NB4 (cell line): ENCODE measurements around the gene TRIM36.

Experiments used
- DNase-seq: peaks from one replicate; pipeline ENCODE4 v3.0.0; 2010; ENCODE audit warnings: low read depth
- H3K4me3 ChIP-seq: one replicate; pipeline ENCODE4 v1.5.1; 2011; ENCODE audit warnings: mild to moderate bottlenecking, low read depth, low read length, moderate library complexity
- MYC ChIP-seq: IDR thresholded peaks from 2 replicates; pipeline ENCODE4 v1.6.1; 2011; ENCODE audit warnings: low read depth, low read length
- POLR2A ChIP-seq: IDR thresholded peaks from 2 replicates; pipeline ENCODE4 v1.6.1; 2011; ENCODE audit warnings: mild to moderate bottlenecking; ENCODE audit not compliant: insufficient read length; ENCODE audit errors: extremely low read depth
- TF ChIP-seq, protein P1 (sequence below): IDR thresholded peaks from one replicate; pipeline ENCODE4 v1.5.1; 2012; ENCODE audit warnings: low read depth, low read length
- TF ChIP-seq, protein P2 (sequence below): IDR thresholded peaks from 2 replicates; pipeline ENCODE4 v1.6.1; 2011; ENCODE audit warnings: low read depth, low read length

The TRIM36 gene

DNA sequence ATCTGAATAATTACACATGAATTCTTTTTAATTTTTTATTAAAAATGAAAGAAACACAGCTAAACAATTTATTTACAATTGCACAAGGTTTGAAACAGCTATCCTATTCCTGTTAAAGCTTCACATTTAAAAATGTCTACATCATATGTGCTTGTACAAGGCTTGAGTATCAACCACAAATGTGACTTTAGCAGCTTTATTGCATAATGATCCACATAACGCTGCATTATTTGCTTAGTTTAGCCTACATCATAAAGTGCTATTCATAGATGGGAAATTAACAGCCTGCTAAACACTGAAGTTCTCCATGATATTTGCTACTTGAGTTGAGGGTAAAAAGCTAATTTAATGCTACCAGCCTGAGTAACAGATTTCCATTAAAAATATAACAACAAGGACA lies 45.0 kb downstream of the TRIM36 start:
- DNase-seq, result peak; percentile 34
- H3K4me3 ChIP-seq, result no peak overlapping the region
- no peak for TF ChIP-seq MYC
- TF ChIP-seq, protein P1, sequence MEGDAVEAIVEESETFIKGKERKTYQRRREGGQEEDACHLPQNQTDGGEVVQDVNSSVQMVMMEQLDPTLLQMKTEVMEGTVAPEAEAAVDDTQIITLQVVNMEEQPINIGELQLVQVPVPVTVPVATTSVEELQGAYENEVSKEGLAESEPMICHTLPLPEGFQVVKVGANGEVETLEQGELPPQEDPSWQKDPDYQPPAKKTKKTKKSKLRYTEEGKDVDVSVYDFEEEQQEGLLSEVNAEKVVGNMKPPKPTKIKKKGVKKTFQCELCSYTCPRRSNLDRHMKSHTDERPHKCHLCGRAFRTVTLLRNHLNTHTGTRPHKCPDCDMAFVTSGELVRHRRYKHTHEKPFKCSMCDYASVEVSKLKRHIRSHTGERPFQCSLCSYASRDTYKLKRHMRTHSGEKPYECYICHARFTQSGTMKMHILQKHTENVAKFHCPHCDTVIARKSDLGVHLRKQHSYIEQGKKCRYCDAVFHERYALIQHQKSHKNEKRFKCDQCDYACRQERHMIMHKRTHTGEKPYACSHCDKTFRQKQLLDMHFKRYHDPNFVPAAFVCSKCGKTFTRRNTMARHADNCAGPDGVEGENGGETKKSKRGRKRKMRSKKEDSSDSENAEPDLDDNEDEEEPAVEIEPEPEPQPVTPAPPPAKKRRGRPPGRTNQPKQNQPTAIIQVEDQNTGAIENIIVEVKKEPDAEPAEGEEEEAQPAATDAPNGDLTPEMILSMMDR, result no peak
- no peak for TF ChIP-seq POLR2A
- TF ChIP-seq, protein P2, sequence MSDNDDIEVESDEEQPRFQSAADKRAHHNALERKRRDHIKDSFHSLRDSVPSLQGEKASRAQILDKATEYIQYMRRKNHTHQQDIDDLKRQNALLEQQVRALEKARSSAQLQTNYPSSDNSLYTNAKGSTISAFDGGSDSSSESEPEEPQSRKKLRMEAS, result no peak

DNA sequence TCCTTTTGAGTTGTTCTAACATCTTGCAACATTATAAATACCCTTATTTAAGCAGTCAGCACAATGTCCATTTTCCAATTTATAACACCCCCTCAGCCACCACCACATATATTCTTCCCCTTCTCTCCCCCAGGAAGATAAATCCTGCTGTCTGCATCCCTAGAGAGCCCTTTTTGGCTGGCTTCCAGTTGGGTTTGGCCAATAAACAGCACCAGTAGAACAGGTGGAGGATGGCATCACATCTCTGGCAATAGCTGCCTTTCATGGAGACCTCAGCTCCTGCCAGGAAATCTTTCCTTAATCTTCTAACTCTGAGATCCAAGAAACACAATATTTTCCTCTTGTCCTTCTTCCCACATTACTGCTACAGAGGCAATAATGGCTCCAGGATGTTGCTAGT lies 53.7 kb downstream of the TRIM36 start:
- no peak overlapping the region for H3K4me3 ChIP-seq
- DNase-seq, result no peak
- TF ChIP-seq POLR2A, result no peak
- TF ChIP-seq, protein P2, result no peak
- TF ChIP-seq, protein P1, result no peak
- no peak for TF ChIP-seq MYC

DNA sequence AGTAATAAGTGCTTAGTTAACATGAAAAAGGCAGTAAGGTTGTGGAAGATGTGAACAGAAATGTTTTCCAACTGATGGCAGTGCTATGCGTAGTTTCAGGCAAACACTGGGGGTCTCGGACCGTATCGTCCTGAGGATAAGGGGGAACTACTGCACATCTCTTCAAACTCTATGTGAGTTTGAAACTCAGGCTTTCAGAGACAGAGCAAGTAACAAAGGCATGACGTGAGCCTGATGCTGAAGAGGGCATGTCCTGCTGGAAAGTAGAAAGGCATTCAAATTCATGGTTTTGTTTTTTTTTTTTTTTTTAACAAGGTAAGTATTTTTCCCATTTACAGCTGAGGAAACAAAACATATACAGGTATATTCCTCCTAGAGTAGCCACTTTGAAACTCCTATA lies 59.9 kb downstream of the TRIM36 start:
- DNase-seq, result no peak
- H3K4me3 ChIP-seq, result no peak overlapping the region
- no peak for TF ChIP-seq MYC
- TF ChIP-seq, protein P2, result no peak
- TF ChIP-seq, protein P1, result no peak
- TF ChIP-seq POLR2A, result no peak

DNA sequence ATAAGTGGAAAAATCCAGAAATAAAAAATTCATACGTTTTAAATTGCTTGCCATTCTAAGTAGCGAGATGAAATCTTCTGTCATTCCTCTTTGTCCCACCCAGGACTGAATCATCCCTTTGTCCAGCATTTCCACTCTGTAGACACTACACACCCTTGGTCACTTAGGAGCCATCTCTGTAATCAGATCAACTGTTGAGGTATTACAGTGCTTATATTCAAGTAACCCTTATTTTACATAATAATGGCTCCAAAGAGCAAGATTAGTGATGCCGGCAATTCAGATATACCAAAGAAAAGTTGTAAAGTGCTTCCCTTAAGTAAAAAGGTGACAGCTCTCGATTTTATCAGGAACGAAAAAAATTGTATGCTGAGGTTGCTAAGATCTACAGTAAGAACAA lies 60.4 kb downstream of the TRIM36 start:
- DNase-seq, result no peak
- TF ChIP-seq MYC (no peak), POLR2A (no peak)
- TF ChIP-seq, protein P1, result no peak
- TF ChIP-seq, protein P2, result no peak
- H3K4me3 ChIP-seq, result no peak overlapping the region

DNA sequence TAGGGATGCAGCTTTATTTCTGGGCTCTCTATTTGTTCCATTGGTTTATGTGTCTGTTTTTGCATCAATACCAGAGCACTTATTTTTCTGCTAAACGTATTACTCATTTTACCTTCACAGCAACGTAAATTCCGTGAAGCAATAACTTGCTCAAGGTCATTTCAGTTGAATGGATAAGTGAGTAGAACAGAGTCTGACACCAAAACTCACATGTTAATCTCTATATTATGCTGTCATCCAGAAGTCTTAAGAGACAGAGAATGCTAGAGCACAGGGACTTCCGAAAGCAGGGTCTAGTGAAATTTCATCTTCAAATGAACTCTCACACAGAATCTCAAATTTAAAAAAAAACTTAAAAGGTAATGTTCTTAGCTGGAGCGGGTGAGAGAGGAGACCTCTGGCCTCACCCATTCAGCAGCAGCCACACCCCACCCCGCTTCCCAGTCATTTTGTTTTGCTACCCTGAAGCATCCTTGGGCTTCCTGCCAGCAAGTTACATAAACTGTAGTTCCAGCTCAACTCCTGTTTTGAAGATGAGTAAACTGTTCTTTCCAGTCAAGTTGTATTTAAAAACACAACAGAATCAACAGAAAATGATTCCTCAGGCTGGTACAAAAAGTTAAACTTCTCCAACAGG lies 69.3 kb downstream of the TRIM36 start:
- no peak for DNase-seq
- TF ChIP-seq, protein P1, result no peak
- TF ChIP-seq, protein P2, result no peak
- TF ChIP-seq POLR2A (no peak), MYC (no peak)
- no peak overlapping the region for H3K4me3 ChIP-seq
